Inferior parietal cortex (tissue), 1 donor: ENCODE results near the gene ADPRM.

Experiments
- DNase-seq: peaks from one replicate; pipeline ENCODE4 v3.0.0-alpha.2; 2016; ENCODE audit errors: extremely low spot score

The ADPRM gene

DNA sequence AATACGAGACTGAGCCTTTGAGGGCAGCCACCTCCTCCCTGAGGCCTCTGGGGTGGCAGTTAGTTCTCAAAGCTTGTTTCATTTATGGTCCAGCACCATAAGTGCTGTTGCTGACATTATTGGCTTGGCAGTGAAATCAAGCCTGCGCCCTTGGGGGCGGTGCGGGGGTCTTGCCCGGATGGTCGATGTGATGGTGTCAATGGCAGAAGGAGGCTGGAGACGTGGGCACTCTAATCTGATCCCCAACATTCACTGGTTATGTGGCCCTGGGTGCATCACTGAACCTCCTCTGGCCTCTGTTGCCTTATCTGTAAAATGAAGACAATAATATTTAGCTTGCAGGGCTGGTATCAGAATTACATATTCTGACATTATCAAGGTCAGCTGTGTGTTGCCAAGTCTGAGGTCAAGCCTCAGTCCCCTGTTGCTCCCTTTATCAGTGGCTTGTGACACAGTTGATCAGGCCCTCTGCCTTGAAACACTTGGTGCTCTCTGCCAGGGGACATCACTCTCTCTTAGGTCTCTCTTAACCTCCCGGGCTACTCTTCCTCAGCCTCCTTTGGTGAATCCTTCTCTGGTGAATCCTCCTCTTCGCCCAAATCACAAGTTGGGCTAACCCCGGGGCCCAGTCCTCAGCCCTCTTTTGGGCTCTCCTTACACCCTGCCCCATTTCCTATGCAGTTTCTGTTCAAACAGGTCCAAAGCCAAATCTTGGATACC is 44.2 kb downstream of the ADPRM start:
- no peak for DNase-seq

DNA sequence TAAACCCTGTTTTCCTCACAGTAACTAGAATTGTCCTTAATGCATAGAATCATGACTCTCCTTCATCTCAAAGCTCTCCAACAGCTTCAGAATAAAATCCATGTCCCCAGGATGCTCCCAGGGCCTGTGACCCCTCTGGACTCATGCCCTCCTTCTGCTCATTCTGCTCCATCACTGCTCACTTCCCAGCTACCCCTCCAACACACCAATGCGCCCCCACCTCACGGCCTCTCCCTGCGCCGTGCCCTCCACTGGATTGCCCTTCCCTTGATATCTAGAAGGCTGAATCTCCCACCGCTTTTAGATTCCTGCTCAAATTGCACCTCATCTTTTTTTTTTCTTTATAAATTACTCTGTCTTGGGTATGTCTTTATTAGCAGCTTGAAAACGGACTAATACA is 45.0 kb downstream of the ADPRM start:
- DNase-seq = no peak

DNA sequence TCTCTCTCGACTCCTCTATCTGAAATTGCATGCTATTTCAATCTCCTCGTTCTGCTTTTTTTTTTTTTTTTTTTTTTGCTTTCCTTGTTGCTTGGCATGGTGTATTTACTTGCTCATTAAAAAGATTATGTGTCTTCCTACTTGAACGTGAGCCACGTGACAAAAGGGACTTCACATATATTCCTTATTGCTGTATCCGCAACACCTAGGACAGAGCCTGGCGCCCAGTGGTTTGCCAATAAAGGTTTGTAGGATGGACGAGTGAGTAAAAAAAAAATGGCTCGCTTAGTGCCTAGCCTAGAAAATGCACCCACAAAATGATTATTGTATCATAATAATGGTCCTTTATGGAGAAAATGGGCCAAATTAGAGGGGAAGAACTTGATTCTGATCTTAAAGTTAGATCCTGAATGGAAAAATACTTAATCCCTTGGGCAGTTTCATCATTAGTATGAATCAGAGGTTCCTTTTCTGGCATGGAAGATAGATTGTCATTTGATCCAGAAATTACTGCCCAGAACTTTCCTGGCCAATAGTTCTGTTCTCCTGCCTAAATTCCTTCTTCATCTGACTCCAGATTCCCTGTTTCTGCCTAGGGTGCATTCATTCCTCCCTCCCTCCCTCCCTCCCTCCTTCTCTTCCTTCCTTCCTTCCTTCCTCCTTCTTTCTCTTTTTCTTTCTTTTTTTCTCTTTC is 46.1 kb downstream of the ADPRM start:
- no peak for DNase-seq

DNA sequence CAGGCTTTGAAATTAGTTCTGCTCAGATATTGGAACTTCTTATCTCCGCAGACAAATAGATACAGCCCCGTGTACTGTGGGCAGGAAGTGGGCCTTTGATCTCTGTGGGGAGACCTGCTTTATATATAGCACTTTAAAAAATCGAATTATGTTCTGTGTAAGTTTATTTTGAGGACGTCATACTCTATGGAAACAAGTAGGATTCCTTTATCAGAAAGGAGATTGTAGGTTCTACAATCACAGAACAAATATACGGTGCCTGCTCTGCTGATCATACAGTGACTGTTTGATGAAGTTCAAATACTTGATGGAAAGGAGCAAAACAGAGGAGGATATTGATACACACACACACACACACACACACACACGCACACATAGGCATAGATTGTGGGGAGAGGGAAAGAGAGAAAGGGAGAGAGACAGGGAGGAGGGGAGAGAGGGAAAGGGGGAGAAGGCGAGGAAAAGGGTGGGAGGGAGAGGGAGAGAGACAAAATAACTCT is 47.2 kb downstream of the ADPRM start:
- no peak for DNase-seq

DNA sequence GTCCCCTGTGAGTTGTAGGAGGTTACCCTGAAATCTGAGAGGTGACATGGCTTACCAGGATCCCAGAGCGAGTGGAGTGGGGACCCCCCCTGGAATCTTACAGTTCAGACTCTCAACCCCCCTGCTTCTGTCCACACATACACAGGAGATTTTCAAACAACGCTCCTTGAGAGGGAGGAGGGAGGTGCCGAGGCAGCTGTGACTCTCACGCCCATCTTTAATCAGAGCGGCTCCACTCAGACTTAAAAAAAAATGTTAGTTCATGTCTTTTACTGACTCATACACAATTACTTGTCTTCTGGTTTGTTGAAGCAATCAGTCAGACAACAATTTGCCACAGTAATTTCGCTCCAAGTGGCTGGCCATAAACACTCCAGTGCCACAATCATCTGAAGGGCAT is 47.8 kb downstream of the ADPRM start:
- no peak for DNase-seq

DNA sequence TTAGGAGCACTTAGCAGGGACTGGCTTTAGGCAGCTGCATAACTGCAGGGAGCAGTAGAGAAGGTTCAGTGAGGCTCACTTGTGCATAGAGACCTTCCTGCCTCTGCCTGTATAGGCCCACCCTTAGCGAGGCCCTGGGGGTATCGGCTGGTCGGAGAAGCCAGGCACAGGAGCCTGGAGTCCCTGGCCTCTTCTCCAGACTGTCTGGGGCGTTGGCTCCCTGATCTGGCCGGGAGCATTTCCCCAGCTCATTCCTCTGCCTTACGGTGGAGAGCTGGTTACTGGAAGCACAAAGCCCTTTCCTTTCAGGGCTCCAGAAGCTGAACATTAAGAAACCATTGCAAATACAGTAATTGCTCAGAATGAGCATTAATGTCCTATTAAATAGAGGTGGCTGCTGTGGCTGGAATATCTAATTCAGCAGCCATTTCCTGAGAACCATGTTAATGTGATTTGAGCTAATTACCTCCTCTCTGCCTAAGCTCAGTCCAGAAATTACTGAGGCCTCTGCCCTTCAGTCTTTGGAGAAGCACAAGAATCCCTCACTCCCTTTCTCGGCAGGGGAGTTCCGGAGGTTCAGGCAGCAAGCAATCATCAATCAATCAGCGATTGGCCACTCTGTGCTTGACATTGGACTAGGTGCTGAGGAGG is 51.3 kb downstream of the ADPRM start:
- DNase-seq = no peak

DNA sequence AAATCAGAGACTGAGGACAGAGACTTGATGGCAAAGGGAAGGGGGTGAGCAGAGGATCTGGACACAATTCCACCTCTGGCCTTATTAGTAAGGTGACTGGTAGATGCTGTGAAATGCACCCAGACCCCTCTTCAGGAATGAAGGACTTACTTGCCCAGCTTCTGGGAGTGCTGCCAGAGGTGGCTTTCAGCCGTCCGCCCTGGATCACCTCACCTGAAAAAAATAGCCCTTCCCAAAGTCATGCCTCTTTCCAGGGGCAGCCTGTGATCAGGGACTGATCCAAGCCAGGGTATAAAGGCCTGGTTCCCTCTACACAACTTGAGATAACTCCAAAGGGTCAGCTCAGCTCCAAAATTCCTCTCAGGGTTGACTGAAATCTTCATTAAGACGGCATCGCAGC is 52.8 kb downstream of the ADPRM start:
- no peak for DNase-seq

DNA sequence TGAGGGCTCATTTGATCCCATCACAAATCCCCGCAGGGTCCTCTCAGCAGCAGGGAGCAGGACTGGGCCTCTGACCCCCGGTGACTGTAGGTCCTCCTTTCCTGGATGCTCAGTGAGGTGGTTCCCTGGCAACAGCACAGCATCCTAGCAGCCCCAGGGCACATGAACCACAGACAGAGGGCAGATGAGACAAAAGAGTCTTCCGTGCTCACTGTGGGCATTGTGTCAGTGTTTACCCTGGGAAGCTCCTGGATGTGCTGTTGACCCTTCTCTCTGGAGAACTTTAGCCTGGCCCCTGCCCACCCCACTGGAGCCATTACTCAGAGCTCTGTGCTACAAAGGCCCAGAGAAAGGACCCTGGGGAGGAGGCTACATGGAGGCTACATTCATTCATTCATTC is 54.2 kb downstream of the ADPRM start:
- no peak for DNase-seq

DNA sequence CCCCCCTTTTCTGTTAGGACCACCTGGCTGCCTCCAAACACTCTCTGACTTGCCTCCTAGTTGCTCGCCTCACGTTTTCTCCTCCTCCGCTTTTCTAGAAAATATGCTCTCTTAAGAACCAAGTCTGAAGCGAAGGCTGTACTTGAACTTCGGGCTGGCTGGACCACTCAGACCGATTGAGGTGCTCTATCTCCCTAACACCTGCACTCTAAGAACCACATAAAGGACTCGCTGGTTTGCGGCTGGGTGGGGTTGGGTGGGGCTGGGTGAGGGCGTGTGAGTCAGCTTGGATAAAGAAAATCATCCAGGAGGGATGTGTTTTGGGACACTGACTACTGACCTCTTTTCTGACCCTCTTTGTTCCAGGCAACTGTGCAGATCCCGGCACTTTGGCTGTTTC is 55.3 kb downstream of the ADPRM start:
- DNase-seq = no peak

DNA sequence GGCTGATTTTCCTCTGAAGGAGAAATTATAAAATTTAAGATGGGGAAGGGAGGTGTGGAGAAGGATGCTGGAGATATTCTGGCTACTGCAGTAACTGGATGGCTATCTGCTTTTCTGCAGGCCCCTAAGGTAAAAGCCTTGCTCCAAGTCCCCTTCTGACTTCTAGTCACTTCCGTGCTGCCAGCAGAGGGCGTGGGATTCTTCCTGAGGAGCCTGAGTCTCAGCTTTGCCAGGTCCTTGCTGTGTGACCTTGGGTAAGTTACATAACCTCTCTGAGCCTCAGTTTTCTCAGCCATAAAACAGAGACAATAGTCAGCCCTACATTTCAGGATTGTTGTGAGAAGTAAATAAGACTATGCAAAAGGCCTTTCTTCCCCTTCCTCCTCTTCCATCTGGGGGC is 56.7 kb downstream of the ADPRM start:
- no peak for DNase-seq

DNA sequence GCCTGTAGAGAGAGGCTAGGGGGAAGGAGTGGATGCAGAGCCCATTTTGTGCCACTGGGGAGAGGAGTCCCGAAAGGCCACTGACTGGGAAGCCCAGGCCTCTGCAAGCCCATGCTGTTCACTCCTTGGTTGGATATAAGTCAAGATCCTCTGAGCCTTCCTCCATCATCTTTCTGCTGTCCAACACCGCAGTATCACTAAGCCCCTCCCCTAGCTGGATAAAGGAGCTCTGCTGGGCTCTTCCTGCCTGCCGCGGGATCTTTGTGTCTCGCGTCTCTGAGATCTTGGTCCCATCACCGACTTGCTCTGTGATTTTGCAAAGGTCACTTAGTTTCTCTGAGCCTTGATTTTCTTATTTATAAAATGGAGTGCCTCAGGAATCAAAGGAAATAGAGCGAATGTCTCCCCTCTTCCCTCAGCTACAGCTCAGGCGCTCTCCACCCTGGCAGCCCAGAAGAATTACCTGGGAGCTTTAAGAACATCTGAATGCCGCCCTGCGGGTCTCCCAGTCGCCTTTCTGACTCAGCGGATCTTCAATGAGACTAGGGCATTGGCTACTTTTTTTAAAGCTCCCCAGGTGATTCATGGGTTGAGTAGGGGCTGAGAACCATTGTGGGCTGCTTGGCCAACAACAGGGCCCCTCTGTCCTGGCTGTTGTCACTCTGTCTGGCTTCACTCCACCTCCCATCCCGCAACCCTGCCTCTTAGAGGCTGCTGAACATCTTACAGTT is 57.6 kb downstream of the ADPRM start:
- DNase-seq = no peak

DNA sequence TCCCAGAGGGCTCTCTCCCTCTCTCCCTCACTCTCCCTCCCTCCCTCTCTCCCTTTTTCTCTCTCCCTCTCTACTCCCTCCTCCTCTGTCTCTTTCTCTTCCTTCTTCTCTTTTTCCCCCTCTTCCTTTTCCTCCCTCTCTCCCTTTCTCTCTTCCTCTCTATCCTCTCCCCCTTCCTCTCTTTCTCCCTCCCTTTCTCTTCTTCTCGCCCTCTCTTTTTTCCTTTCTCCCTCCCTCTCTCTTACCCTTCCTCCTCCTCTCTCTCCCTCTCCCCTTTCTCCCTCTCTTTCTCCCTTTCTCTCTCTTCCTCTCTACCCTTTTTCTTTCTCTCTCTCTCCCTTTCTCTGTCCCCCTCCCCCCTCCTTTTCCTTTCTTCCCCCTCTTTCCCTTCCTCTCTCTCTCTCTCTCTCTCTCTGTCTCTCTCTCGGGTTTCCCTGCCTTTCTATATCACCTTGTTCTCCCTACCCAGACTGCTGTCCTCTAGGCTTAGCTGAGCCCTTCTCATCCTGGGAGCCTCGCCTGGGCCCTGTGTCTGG is 58.3 kb downstream of the ADPRM start:
- no peak for DNase-seq

DNA sequence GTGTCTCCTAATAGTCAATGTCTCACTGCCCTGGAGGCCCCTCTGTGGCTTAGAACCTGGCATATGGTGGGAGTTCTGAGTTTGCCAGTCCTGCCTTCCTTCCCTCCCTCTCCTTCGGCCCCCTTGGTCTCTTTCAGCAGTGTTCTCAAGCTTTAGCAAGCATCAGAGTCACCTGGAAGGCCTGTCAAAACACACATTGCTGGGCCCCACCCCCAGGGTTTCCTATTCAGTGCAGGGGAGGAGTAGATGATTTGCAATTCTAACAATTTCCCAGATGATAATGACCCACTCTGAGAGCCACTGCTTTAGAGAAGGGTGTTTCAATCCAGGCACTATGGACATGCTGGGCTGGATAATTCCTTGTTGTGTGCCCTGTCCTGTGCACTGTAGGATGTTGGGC is 58.8 kb downstream of the ADPRM start:
- DNase-seq = no peak

DNA sequence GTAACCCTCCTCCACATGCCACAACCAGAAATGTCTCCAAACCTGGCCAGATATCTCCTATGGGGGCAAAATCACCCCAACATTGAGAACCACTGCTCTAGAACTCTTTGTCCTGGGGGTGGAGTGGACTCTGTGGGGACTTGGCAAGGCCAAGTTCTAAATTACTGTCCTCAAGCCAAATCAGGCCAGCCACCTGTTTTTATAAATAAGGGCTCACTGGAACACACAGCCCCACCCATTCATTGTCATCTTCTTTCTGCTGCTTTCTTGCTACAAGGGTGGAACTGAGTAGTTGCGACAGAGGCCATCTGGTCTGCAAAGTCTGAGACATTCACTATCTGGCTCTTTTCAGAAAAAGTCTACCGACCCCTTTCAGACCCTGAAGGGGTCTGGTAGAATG is 59.2 kb downstream of the ADPRM start:
- no peak for DNase-seq

DNA sequence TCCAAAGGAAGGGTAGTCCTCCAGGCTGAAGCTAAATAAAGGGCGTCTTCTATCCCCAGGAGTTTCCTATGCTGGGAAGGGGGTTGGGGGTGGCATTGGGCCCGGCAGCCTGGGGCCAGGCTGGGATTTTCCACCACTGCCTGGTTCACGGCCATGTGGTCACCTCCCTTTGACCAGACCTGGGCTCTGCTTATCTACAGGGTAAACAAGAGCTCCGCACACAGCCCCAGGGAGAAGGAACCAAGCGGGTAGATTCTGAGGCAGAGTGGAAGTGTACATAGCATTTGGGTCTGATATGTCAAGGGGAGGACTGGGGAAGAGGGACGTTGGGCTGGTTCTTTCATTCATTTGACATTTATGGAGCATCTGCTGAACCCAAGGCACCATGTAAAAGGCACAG is 59.7 kb downstream of the ADPRM start:
- no peak for DNase-seq

DNA sequence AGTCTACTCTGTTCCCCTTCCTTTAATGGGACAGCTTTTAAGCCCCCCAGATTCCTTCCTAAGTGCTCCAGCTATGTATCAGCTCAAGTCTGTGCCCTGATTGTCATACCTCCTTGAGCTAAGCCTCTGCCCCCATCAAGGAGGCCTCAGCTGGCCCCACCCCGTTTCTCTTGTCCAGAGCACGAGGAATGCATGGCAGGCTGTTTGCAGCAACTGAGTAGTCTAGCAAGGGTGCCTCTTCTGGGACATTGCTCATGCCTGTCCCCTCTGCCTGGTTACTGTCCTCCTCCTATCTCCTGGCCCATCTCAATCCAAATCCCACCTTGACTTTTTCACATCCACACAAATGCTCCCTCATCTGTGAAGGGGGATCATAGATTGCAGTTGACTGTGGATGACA is 60.3 kb downstream of the ADPRM start:
- no peak for DNase-seq

DNA sequence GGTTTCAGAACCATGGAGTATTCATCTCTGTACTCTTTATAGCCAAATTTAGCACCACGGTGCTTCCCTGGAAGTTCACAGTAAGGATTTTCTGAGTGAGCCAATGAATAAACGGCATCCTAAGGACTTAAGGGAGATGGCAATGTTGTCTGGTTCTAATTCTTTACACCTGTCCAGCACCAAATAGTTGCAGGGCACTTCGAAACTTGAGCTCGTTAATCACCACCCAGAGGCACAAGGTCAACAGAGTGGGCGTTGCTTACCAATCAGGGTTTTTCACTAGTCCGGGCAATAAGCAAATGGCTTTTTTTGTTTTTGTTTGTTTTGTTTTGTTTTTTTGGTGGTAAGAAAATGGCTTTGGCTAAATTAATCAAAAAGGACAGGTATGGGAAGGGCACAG is 60.7 kb downstream of the ADPRM start:
- no peak for DNase-seq
